Breast epithelium (tissue), 4 donors: ENCODE results near the gene GYG1. TPM values are rescaled to one million over a fixed set of nuclear protein-coding genes. Genes with fewer than 3 reads are reported as not detected.

Source experiments
- DNase-seq, 2 donors: peaks; one replicate each; pipeline ENCODE4 v3.0.0-alpha.2; 2019; ENCODE audit warnings: low spot score in 2 of 2
- H3K27ac ChIP-seq, 2 donors: fragments of 200-600 bp; sonication (generic) in 1 of 2; one replicate each; pipeline ENCODE4 v1.5.1; 2016 to 2019; ENCODE audit warnings: mild to moderate bottlenecking in 1 of 2
- H3K27me3 ChIP-seq, 2 donors: fragments of 200-600 bp; sonication (generic) in 1 of 2; one replicate each; pipeline versions ENCODE4 v1.5.1 to v1.6.0; 2017 to 2019; ENCODE audit warnings: control low read depth in 1 of 2, mild to moderate bottlenecking in 1 of 2
- H3K36me3 ChIP-seq: fragments of 200-600 bp; one replicate; pipeline ENCODE4 v1.5.1; 2019
- H3K4me1 ChIP-seq, 2 donors: fragments of 200-600 bp; sonication (generic); one replicate each; pipeline ENCODE4 v1.5.1; 2016 to 2019; ENCODE audit warnings: control low read depth in 1 of 2
- H3K4me3 ChIP-seq, 3 donors: fragments of 200-600 bp; sonication (generic); 1 replicate in 2 of 3; 2 replicates in 1 of 3; pipeline ENCODE4 v1.5.1; 2016 to 2019; ENCODE audit warnings: mild to moderate bottlenecking in 3 of 3, moderate library complexity in 2 of 3
- H3K9me3 ChIP-seq, 2 donors: fragments of 200-600 bp; sonication (generic) in 1 of 2; one replicate each; pipeline ENCODE4 v1.5.1; 2016 to 2019; ENCODE audit warnings: control low read depth in 1 of 2
- POLR2A ChIP-seq: fragments of 450-650 bp; IDR thresholded peaks from one replicate; pipeline ENCODE4 v1.6.1; 2016; ENCODE audit warnings: antibody characterized with exemption, mild to moderate bottlenecking, moderate library complexity
- POLR2AphosphoS5 ChIP-seq, 3 donors: sonication (generic); formaldehyde crosslinking; IDR thresholded peaks; one replicate each; pipeline ENCODE4 v1.6.1; 2017; ENCODE audit warnings: antibody characterized with exemption in 3 of 3
- intact Hi-C: fragments of 100-400 bp; cut with DNase I; formaldehyde crosslinking; loops from one replicate; pipeline ENCODE4 v1.15.1; 2023; ENCODE audit warnings: low total_unique reads
- total RNA-seq, 3 donors: library from RNA; depleted of rRNA; stranded (reverse); fragments of >200 nt; gene quantifications; one replicate each; pipeline ENCODE4 v1.1.0, GENCODE V29; 2016
- TF ChIP-seq, protein P1 (sequence below), 3 donors: fragments of 450-650 bp; IDR thresholded peaks; one replicate each; pipeline ENCODE4 v1.5.1; 2016 to 2017; ENCODE audit warnings: antibody characterized with exemption in 3 of 3, mild to moderate bottlenecking in 3 of 3, moderate library complexity in 3 of 3

The GYG1 gene
- total RNA-seq, 3 donors from 2014 or later, result 25.8 to 36.1 (median 35.9) TPM

DNA sequence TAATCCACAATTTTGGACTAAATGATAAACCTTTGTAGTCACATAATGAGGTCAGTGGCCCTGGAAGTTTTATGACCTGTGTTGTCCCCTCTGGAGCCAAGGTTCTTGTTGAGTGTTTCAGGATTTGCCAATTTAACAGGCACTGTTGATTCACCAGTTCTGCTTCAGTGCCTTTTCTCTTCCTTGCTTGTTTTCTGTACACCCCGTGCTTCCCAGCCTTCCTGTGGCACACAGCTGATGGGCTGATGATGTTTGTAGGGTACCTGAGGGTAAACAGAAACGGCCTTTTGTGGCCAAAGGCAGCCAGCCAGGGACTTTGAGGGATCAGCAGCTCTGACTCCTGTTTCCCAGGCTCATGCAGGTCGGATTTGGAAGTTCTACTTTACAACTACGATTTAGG lies 13.3 kb downstream of the GYG1 start:
- DNase-seq, result no peak
- no peaks in the 10 kb centered on the region for H3K36me3 ChIP-seq

GRCh38 chr3:149005416-149005815 lies 14.1 kb downstream of the GYG1 start:
- H3K27me3 ChIP-seq, result no peaks in the 10 kb centered on the region
- no peak overlapping the region for H3K4me3 ChIP-seq
- intact Hi-C loops, result no loop called here
- H3K9me3 ChIP-seq, result no peaks in the 10 kb centered on the region
- no peaks in the 10 kb centered on the region for H3K4me1 ChIP-seq
- TF ChIP-seq POLR2AphosphoS5 (IDR thresholded peaks at IDR 0.05) (no peak), POLR2A (no peak)
- TF ChIP-seq, protein P1, sequence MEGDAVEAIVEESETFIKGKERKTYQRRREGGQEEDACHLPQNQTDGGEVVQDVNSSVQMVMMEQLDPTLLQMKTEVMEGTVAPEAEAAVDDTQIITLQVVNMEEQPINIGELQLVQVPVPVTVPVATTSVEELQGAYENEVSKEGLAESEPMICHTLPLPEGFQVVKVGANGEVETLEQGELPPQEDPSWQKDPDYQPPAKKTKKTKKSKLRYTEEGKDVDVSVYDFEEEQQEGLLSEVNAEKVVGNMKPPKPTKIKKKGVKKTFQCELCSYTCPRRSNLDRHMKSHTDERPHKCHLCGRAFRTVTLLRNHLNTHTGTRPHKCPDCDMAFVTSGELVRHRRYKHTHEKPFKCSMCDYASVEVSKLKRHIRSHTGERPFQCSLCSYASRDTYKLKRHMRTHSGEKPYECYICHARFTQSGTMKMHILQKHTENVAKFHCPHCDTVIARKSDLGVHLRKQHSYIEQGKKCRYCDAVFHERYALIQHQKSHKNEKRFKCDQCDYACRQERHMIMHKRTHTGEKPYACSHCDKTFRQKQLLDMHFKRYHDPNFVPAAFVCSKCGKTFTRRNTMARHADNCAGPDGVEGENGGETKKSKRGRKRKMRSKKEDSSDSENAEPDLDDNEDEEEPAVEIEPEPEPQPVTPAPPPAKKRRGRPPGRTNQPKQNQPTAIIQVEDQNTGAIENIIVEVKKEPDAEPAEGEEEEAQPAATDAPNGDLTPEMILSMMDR (IDR thresholded peaks at IDR 0.05), result no peak
- no peaks in the 10 kb centered on the region for H3K36me3 ChIP-seq
- H3K27ac ChIP-seq, result no peak overlapping the region
- no peak for DNase-seq

More for the DNA sequence above, 13.3 kb downstream of the GYG1 start:
- H3K27ac ChIP-seq, result no peak overlapping the region
- H3K4me3 ChIP-seq, result no peak overlapping the region
- intact Hi-C loops, result no loop called here
- H3K4me1 ChIP-seq, result no peaks in the 10 kb centered on the region
- H3K9me3 ChIP-seq, result no peaks in the 10 kb centered on the region
- no peaks in the 10 kb centered on the region for H3K27me3 ChIP-seq
- TF ChIP-seq, protein P1 (IDR thresholded peaks at IDR 0.05), result no peak
- no peak for TF ChIP-seq POLR2A
- TF ChIP-seq POLR2AphosphoS5 (IDR thresholded peaks at IDR 0.05), result no peak

GRCh38 chr3:149007567-149008257 lies 16.4 kb downstream of the GYG1 start:
- Histone ChIP-seq H3K27ac (no peak overlapping the region), H3K4me1 (no peaks in the 10 kb centered on the region)

DNA sequence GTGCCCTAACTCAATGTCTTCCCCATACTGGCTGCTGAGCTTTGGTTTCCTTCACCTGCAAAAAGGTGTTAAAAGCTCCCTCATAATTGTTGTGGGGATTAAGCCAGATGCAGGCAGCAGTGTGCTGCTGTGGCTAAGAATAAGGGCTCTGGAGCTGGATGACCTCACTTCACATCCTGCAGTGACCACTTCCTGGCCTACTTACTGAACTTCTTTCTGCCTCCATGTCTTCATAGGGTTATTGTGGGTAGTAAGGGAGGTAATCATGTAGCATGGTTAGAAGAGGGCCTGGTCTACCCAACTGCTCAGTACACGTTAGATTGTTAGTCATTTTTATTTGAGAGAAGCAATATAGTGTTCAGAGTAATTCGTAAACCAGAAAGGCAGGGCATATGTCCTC lies 18.4 kb downstream of the GYG1 start:
- H3K4me3 ChIP-seq, result no peak overlapping the region

More at GRCh38 chr3:149007567-149008257, 16.4 kb downstream of the GYG1 start:
- Histone ChIP-seq H3K9me3 (no peaks in the 10 kb centered on the region), H3K36me3 (no peaks in the 10 kb centered on the region), H3K4me3 (no peak overlapping the region), H3K27me3 (no peaks in the 10 kb centered on the region)
- intact Hi-C loops, result no loop called here
- TF ChIP-seq POLR2AphosphoS5 (IDR thresholded peaks at IDR 0.05) (no peak), POLR2A (no peak)
- TF ChIP-seq, protein P1 (IDR thresholded peaks at IDR 0.05), result no peak
- DNase-seq, result no peak

GRCh38 chr3:149010504-149010951 lies 19.2 kb downstream of the GYG1 start:
- Histone ChIP-seq H3K4me1 (no peaks in the 10 kb centered on the region), H3K27ac (no peak overlapping the region), H3K9me3 (no peaks in the 10 kb centered on the region), H3K36me3 (no peaks in the 10 kb centered on the region), H3K27me3 (no peaks in the 10 kb centered on the region), H3K4me3 (no peak overlapping the region)
- no peak for TF ChIP-seq POLR2A
- no peak for TF ChIP-seq POLR2AphosphoS5 (IDR thresholded peaks at IDR 0.05)
- TF ChIP-seq, protein P1 (IDR thresholded peaks at IDR 0.05), result no peak
- DNase-seq, result no peak
- intact Hi-C loops, result no loop called here

More for the DNA sequence above, 18.4 kb downstream of the GYG1 start:
- Histone ChIP-seq H3K27me3 (no peaks in the 10 kb centered on the region), H3K9me3 (no peaks in the 10 kb centered on the region), H3K36me3 (no peaks in the 10 kb centered on the region), H3K4me1 (no peaks in the 10 kb centered on the region), H3K27ac (no peak overlapping the region)
- no peak for DNase-seq
- TF ChIP-seq, protein P1 (IDR thresholded peaks at IDR 0.05), result no peak
- TF ChIP-seq POLR2A (no peak), POLR2AphosphoS5 (IDR thresholded peaks at IDR 0.05) (no peak)
- intact Hi-C loops, result no loop called here
